ENCODE results near the gene TTC21A. TPM values are rescaled to one million over a fixed set of nuclear protein-coding genes. Genes with fewer than 3 reads are reported as not detected.

The TTC21A gene
- total RNA-seq, 4 donors from 2014 or later = 0.33 to 4.3 (median 1.1) TPM

- Histone ChIP-seq H3K4me1 (peaks cover 39 to 55% of the 10 kb centered on the region in 2 donors), H3K36me3 (peaks cover 0 to 47% of the 10 kb centered on the region in 2 donors), H3K27me3 (no peaks in the 10 kb centered on the region), H3K4me3 (no peak overlapping the region), H3K9me3 (no peaks in the 10 kb centered on the region), H3K27ac (peak overlapping the region; percentile 58 to 100 (median 89))
- TF ChIP-seq CTCF (IDR thresholded peaks at IDR 0.05 in 4 of 5, conservative IDR thresholded peaks at IDR 0.05 in 1 of 5) = no peak
- TF ChIP-seq POLR2A (IDR thresholded peaks at IDR 0.05) = no peak
- peak in 1 of 2 donors; percentile 57 for DNase-seq
- in situ Hi-C loops (cut with MboI; ENCODE audit: low sequenced_read_pairs in 4 of 4) (no loop called here), intact Hi-C loops (cut with DNase I; ENCODE audit: low total_unique reads) (no loop called here)
- ATAC-seq = peak in 1 of 2 donors; percentile 13
These were observed 34.6 kb downstream of the TTC21A start for GRCh38 chr3:39142067-39142466.

GRCh38 chr3:39143051-39143885, 35.8 kb downstream of the TTC21A start:
- in situ Hi-C loops (cut with MboI; ENCODE audit: low sequenced_read_pairs in 4 of 4) (no loop called here), intact Hi-C loops (cut with DNase I; ENCODE audit: low total_unique reads) (no loop called here)
- peaks cover 51 to 67% of the 10 kb centered on the region in 2 donors for H3K4me1 ChIP-seq
- TF ChIP-seq POLR2A (IDR thresholded peaks at IDR 0.05) (no peak), CTCF (IDR thresholded peaks at IDR 0.05 in 4 of 5, conservative IDR thresholded peaks at IDR 0.05 in 1 of 5) (no peak)
- peaks cover 0 to 47% of the 10 kb centered on the region in 2 donors for H3K36me3 ChIP-seq
- H3K27me3 ChIP-seq = no peaks in the 10 kb centered on the region
- H3K4me3 ChIP-seq = no peak overlapping the region
- H3K9me3 ChIP-seq = no peaks in the 10 kb centered on the region
- peak in 1 of 2 donors; percentile 80 for DNase-seq
- peak overlapping the region; percentile 58 to 100 (median 89) for H3K27ac ChIP-seq
- peak; percentile 45 to 53 for ATAC-seq

GRCh38 chr3:39144095-39144747, 36.7 kb downstream of the TTC21A start:
- H3K9me3 ChIP-seq = no peaks in the 10 kb centered on the region
- intact Hi-C loops (cut with DNase I; ENCODE audit: low total_unique reads) (no loop called here), in situ Hi-C loops (cut with MboI; ENCODE audit: low sequenced_read_pairs in 4 of 4) (no loop called here)
- peaks cover 61 to 76% of the 10 kb centered on the region in 2 donors for H3K4me1 ChIP-seq
- DNase-seq = no peak
- TF ChIP-seq CTCF (IDR thresholded peaks at IDR 0.05 in 4 of 5, conservative IDR thresholded peaks at IDR 0.05 in 1 of 5) (no peak), POLR2A (IDR thresholded peaks at IDR 0.05) (no peak)
- no peaks in the 10 kb centered on the region for H3K27me3 ChIP-seq
- peaks cover 0 to 47% of the 10 kb centered on the region in 2 donors for H3K36me3 ChIP-seq
- ATAC-seq = no peak
- peak overlapping the region; percentile 58 to 100 (median 89) for H3K27ac ChIP-seq
- H3K4me3 ChIP-seq = no peak overlapping the region

GRCh38 chr3:39144748-39145380, 37.4 kb downstream of the TTC21A start:
- Histone ChIP-seq H3K36me3 (peaks cover 0 to 47% of the 10 kb centered on the region in 2 donors), H3K4me3 (no peak overlapping the region), H3K4me1 (peaks cover 67 to 83% of the 10 kb centered on the region in 2 donors), H3K9me3 (no peaks in the 10 kb centered on the region), H3K27ac (peak overlapping the region in 3 of 4 donors; percentile 79 to 100 (median 99)), H3K27me3 (no peaks in the 10 kb centered on the region)
- intact Hi-C loops (cut with DNase I; ENCODE audit: low total_unique reads) = no loop called here
- in situ Hi-C loops (cut with MboI; ENCODE audit: low sequenced_read_pairs in 4 of 4) = no loop called here
- TF ChIP-seq CTCF (IDR thresholded peaks at IDR 0.05 in 4 of 5, conservative IDR thresholded peaks at IDR 0.05 in 1 of 5) = no peak
- no peak for TF ChIP-seq POLR2A (IDR thresholded peaks at IDR 0.05)
- DNase-seq (no peak), ATAC-seq (no peak)
